HCT116 (cell line): ENCODE measurements around the gene CDH2. TPM values are rescaled to one million over a fixed set of nuclear protein-coding genes. Genes with fewer than 3 reads are reported as not detected.

Experiments used
- ATAC-seq: fragments of 200-7000 bp; cut with Tn5 transposase; 2 replicates; pipeline ENCODE4 v1.9.1; 2020; ENCODE audit warnings: mild to moderate bottlenecking, moderate library complexity
- BruUV-seq: library from RNA; stranded (reverse); fragments of 400-500 nt; replicated peaks from 2 replicates; lab custom pipeline; 2021; lab: Mats Ljungman, UMichigan
- CTCF ChIA-PET: fragments of 300-600 bp; sonication (Branson Sonifier 250); formaldehyde crosslinking; loops from one replicate; lab custom pipeline; 2021; ENCODE audit warnings: antibody characterized with exemption; lab: Charles Lee
- POLR2A ChIA-PET: fragments of 300-600, 350-600 bp; sonication (Branson Sonifier 250); formaldehyde crosslinking; loops from one replicate; lab custom pipeline; 2021; ENCODE audit warnings: antibody characterized with exemption; lab: Charles Lee
- RAD21 ChIA-PET, 2 experiments: fragments of 300-600 bp; sonication (Branson Sonifier 250); formaldehyde crosslinking; loops; one replicate each; lab custom pipeline; 2023; ENCODE audit warnings: low total read pairs in 2 of 2; ENCODE audit not compliant: uncharacterized antibody in 2 of 2, unreplicated experiment in 2 of 2, low non-redundant PET in 1 of 2; lab: Charles Lee
- DNase-seq: peaks from one replicate; pipeline ENCODE4 v3.0.0-alpha.2; 2010; ENCODE audit warnings: low read depth, low spot score
- H2AFZ ChIP-seq: fragments of 200-600 bp; shearing (Covaris generic), sonication (generic); 2 replicates; pipeline ENCODE4 v1.6.1; 2017; ENCODE audit warnings: low read depth, mixed run types, mixed read lengths, antibody characterized with exemption, low read length; ENCODE audit not compliant: poor library complexity, severe bottlenecking
- H3K27ac ChIP-seq: 2 replicates; pipeline ENCODE4 v1.5.1; 2012; ENCODE audit warnings: low read depth, low read length
- H3K27me3 ChIP-seq: fragments of 200-600 bp; sonication (generic); 2 replicates; pipeline ENCODE4 v1.6.1; 2016; ENCODE audit warnings: mixed run types, low read length, mixed read lengths; ENCODE audit not compliant: insufficient read depth
- H3K36me3 ChIP-seq, 2 experiments: fragments of 200-500 bp in 1 of 2; fragments of 200-600 bp in 1 of 2; sonication (Bioruptor generic) in 1 of 2; sonication (generic) in 1 of 2; 2 replicates each; pipeline versions ENCODE4 v1.5.1 to v1.6.1; 2014 to 2016; ENCODE audit warnings: low read length in 2 of 2, inconsistent platforms in 1 of 2, mixed read lengths in 1 of 2, mixed run types in 1 of 2; ENCODE audit not compliant: insufficient read depth in 2 of 2, control insufficient read depth in 1 of 2
- H3K4me1 ChIP-seq, 2 experiments: fragments of 200-600 bp in 1 of 2; sonication (generic) in 1 of 2; 2 replicates each; pipeline versions ENCODE4 v1.5.1 to v1.6.1; 2012 to 2017; ENCODE audit warnings: low read length in 2 of 2, inconsistent platforms in 1 of 2, mild to moderate bottlenecking in 1 of 2, mixed read lengths in 1 of 2, mixed run types in 1 of 2, moderate library complexity in 1 of 2; ENCODE audit not compliant: insufficient read depth in 2 of 2, control insufficient read depth in 1 of 2
- H3K4me2 ChIP-seq: fragments of 200-600 bp; sonication (generic); 2 replicates; pipeline ENCODE4 v1.6.1; 2017; ENCODE audit warnings: mixed run types, low read length, mixed read lengths
- H3K4me3 ChIP-seq, 2 experiments: fragments of 200-600 bp in 1 of 2; sonication (generic) in 1 of 2; replicated peaks in 1 of 2; 2 replicates each; pipeline ENCODE4 v1.5.1; 2011 to 2016; ENCODE audit warnings: low read length in 2 of 2, control low read depth in 1 of 2, low read depth in 1 of 2, mild to moderate bottlenecking in 1 of 2, mixed read lengths in 1 of 2, mixed run types in 1 of 2
- H3K79me2 ChIP-seq: fragments of 200-600 bp; sonication (generic); 2 replicates; pipeline ENCODE4 v1.6.1; 2017; ENCODE audit warnings: mild to moderate bottlenecking, mixed run types, low read length, moderate library complexity, mixed read lengths; ENCODE audit not compliant: insufficient read depth
- H3K9ac ChIP-seq: fragments of 200-600 bp; sonication (generic); 2 replicates; pipeline ENCODE4 v1.6.1; 2016; ENCODE audit warnings: low read length, mixed read lengths
- H3K9me2 ChIP-seq: fragments of 200-600 bp; sonication (generic), shearing (Covaris generic); 2 replicates; pipeline ENCODE4 v1.6.1; 2017; ENCODE audit warnings: mixed run types, mild to moderate bottlenecking, moderate library complexity; ENCODE audit not compliant: insufficient read depth
- H3K9me3 ChIP-seq, 2 experiments: fragments of 200-500 bp in 1 of 2; fragments of 200-600 bp in 1 of 2; sonication (Bioruptor generic) in 1 of 2; sonication (generic) in 1 of 2; 2 replicates each; pipeline ENCODE4 v1.6.1; 2014 to 2017; ENCODE audit warnings: low read length in 2 of 2, mixed read lengths in 2 of 2, inconsistent platforms in 1 of 2, low read depth in 1 of 2, mild to moderate bottlenecking in 1 of 2, mixed run types in 1 of 2, moderate library complexity in 1 of 2; ENCODE audit not compliant: control insufficient read depth in 1 of 2, insufficient read depth in 1 of 2
- H4K20me1 ChIP-seq: fragments of 200-600 bp; sonication (generic), shearing (Covaris generic); 2 replicates; pipeline ENCODE4 v1.6.1; 2017; ENCODE audit warnings: mixed run types, mild to moderate bottlenecking, moderate library complexity; ENCODE audit not compliant: insufficient read depth
- CBX3 ChIP-seq: IDR thresholded peaks from 2 replicates; pipeline ENCODE4 v1.6.1; 2012; ENCODE audit warnings: low read depth
- ELF1 ChIP-seq: IDR thresholded peaks from 2 replicates; pipeline ENCODE4 v1.6.1; 2012; ENCODE audit warnings: low read depth, borderline replicate concordance
- JUND ChIP-seq: IDR thresholded peaks from 2 replicates; pipeline ENCODE4 v1.6.1; 2012
- POLR2AphosphoS5 ChIP-seq: IDR thresholded peaks from 2 replicates; pipeline ENCODE4 v1.6.1; 2011; ENCODE audit warnings: mild to moderate bottlenecking, low read depth, low read length, moderate library complexity
- RAD21 ChIP-seq: IDR thresholded peaks from 2 replicates; pipeline ENCODE4 v1.6.1; 2012; ENCODE audit warnings: low read depth, mild to moderate bottlenecking
- REST ChIP-seq: IDR thresholded peaks from 2 replicates; pipeline ENCODE4 v1.6.1; 2012; ENCODE audit warnings: low read depth
- SIN3A ChIP-seq: IDR thresholded peaks from 2 replicates; pipeline ENCODE4 v1.6.1; 2012; ENCODE audit warnings: low read depth
- SP1 ChIP-seq: IDR thresholded peaks from 2 replicates; pipeline ENCODE4 v1.6.1; 2012; ENCODE audit warnings: low read depth
- SRF ChIP-seq: IDR thresholded peaks from 2 replicates; pipeline ENCODE4 v1.6.1; 2012; ENCODE audit warnings: low read depth
- YY1 ChIP-seq: IDR thresholded peaks from 2 replicates; pipeline ENCODE4 v1.6.1; 2011; ENCODE audit warnings: low read length, low read depth, moderate library complexity, mild to moderate bottlenecking; ENCODE audit not compliant: insufficient replicate concordance; ENCODE audit errors: extremely low read depth
- ZBTB33 ChIP-seq: IDR thresholded peaks from 2 replicates; pipeline ENCODE4 v1.6.1; 2011; ENCODE audit warnings: mild to moderate bottlenecking, low read length, moderate library complexity; ENCODE audit not compliant: insufficient replicate concordance; ENCODE audit errors: extremely low read depth
- ZFX ChIP-seq: fragments of 450-650 bp; IDR thresholded peaks from 2 replicates; pipeline ENCODE4 v1.6.1; 2017
- ZNF274 ChIP-seq: fragments of 200-500 bp; sonication (Bioruptor generic); IDR thresholded peaks from 2 replicates; pipeline ENCODE4 v1.6.1; 2014; ENCODE audit warnings: mild to moderate bottlenecking, low read depth, low read length, inconsistent platforms
- intact Hi-C: fragments of 100-400 bp; cut with micrococcal nuclease; formaldehyde crosslinking; loops from 2 replicates; pipeline ENCODE4 v1.10.0; 2022
- total RNA-seq: library from RNA; stranded (reverse); gene quantifications from one replicate; pipeline ENCODE4 v1.2.1, GENCODE V29; 2021; ENCODE audit not compliant: unreplicated experiment
- TF ChIP-seq, protein P1 (sequence below), 3 experiments: fragments of 200-600 bp in 1 of 3; sonication (generic) in 1 of 3; IDR thresholded peaks in 2 of 3; conservative IDR thresholded peaks in 1 of 3; 2 replicates each; pipeline ENCODE4 v1.5.1; 2012 to 2017; ENCODE audit warnings: low read depth in 2 of 3, low read length in 2 of 3, antibody characterized with exemption in 1 of 3, borderline replicate concordance in 1 of 3, control low read depth in 1 of 3, mild to moderate bottlenecking in 1 of 3, mixed read lengths in 1 of 3, mixed run types in 1 of 3, moderate library complexity in 1 of 3; ENCODE audit not compliant: insufficient read depth in 1 of 3
- TF ChIP-seq, protein P2 (sequence below): IDR thresholded peaks from 2 replicates; pipeline ENCODE4 v1.6.1; 2012

Gene CDH2
- total RNA-seq, 1 experiment from 2014 or later: 0.15 TPM

DNA sequence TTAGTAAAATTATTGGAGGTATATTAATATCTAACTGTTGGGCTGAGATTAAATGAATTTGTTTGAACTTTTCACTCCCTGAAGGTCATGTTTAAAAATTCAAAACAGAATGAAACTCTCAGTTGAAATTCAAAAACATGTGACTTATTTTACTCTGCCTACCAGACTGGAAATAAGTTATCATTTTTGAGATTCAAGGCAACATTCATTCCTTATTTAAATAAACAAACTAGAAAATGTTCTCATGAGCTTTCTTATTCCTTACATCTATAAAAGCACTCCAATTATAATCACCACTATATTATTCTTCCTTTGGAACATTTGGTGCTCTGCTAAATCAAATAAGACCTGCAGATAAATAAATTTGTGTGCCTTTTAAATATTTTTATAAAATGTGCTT is 217.8 kb downstream of the CDH2 start (continued):
- TF ChIP-seq, protein P1, sequence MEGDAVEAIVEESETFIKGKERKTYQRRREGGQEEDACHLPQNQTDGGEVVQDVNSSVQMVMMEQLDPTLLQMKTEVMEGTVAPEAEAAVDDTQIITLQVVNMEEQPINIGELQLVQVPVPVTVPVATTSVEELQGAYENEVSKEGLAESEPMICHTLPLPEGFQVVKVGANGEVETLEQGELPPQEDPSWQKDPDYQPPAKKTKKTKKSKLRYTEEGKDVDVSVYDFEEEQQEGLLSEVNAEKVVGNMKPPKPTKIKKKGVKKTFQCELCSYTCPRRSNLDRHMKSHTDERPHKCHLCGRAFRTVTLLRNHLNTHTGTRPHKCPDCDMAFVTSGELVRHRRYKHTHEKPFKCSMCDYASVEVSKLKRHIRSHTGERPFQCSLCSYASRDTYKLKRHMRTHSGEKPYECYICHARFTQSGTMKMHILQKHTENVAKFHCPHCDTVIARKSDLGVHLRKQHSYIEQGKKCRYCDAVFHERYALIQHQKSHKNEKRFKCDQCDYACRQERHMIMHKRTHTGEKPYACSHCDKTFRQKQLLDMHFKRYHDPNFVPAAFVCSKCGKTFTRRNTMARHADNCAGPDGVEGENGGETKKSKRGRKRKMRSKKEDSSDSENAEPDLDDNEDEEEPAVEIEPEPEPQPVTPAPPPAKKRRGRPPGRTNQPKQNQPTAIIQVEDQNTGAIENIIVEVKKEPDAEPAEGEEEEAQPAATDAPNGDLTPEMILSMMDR (IDR thresholded peaks at IDR 0.05 in 2 of 3, conservative IDR thresholded peaks at IDR 0.05 in 1 of 3; ENCODE audit: borderline replicate concordance in 1 of 3, insufficient read depth in 1 of 3, low read depth in 2 of 3, low read length in 2 of 3): no peak
- TF ChIP-seq RAD21: no peak
- no peak for TF ChIP-seq SIN3A
- TF ChIP-seq YY1: no peak
- TF ChIP-seq, all 23 proteins: peak for 0

DNA sequence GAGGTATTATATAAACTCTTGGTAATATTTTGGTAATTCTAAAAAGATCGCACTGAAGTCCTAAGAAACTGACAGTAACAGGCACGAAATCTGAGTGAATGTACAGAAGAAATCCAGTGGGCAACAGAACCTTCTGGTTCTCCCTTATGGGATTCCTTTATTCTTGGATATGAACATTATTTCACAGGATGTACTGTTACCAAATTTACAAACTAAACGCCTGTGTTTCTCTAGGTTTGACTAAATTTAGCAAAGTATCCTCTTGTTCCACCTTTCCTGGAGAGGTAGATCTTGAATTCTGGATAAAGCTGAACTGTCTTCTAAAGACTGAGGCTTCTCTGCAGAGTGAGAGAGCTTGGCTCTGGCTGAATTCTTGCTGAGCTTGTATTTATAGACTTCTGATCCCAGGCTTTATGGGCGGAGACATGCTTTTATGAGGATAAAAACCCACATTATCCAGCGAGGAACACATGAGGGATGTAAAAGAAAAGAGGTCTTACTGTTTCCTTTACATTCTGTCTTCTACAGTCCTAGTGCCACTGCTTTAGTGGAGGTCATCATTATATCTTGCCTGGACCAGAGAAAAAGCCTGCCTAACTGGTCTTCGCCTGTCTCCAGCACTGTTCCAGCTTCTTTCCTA is 220.8 kb downstream of the CDH2 start:
- intact Hi-C loops: no loop called here
- TF ChIP-seq ELF1 (no peak), ZNF274 (no peak), SP1 (no peak), YY1 (no peak), JUND (no peak), SRF (no peak), REST (no peak), CBX3 (no peak), SIN3A (no peak), POLR2AphosphoS5 (no peak), ZFX (no peak), ZBTB33 (no peak), RAD21 (no peak)
- TF ChIP-seq, protein P2, sequence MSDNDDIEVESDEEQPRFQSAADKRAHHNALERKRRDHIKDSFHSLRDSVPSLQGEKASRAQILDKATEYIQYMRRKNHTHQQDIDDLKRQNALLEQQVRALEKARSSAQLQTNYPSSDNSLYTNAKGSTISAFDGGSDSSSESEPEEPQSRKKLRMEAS: no peak
- ChIA-PET POLR2A (no interaction called here), CTCF (no interaction called here), RAD21 (no interaction called here)
- BruUV-seq: no TSS peak
- H3K9ac ChIP-seq: no peak overlapping the region
- no peaks in the 10 kb centered on the region for H3K27me3 ChIP-seq
- H3K27ac ChIP-seq: no peak overlapping the region
- no peaks in the 10 kb centered on the region for H3K79me2 ChIP-seq
- no peaks in the 10 kb centered on the region for H3K36me3 ChIP-seq
- H4K20me1 ChIP-seq: no peaks in the 10 kb centered on the region
- ATAC-seq (no peak), DNase-seq (no peak)
- no peak overlapping the region for H2AFZ ChIP-seq
- no peak overlapping the region for H3K4me3 ChIP-seq
- no peaks in the 10 kb centered on the region for H3K9me2 ChIP-seq
- H3K4me2 ChIP-seq: no peak overlapping the region
- H3K9me3 ChIP-seq: no peaks in the 10 kb centered on the region
- H3K4me1 ChIP-seq: no peaks in the 10 kb centered on the region
